Body of pancreas (tissue), 4 donors: ENCODE measurements around the gene AHCYL2. TPM values are rescaled to one million over a fixed set of nuclear protein-coding genes. Genes with fewer than 3 reads are reported as not detected.

Experiments
- ATAC-seq: fragments of 150-250 bp; one replicate; pipeline ENCODE4 v1.9.1; 2016
- DNase-seq, 4 donors: peaks; one replicate each; pipeline ENCODE4 v3.0.0-alpha.2; 2019
- H3K27ac ChIP-seq, 4 donors: fragments of 200-600 bp; sonication (generic); 1 replicate in 3 of 4; 2 replicates in 1 of 4; pipeline versions ENCODE4 v1.5.1 to v1.6.1; 2016 to 2019; ENCODE audit warnings: mild to moderate bottlenecking in 1 of 4, mixed read lengths in 1 of 4, moderate library complexity in 1 of 4
- H3K27me3 ChIP-seq, 2 donors: fragments of 200-600 bp; sonication (generic); one replicate each; pipeline ENCODE4 v1.6.0; 2016; ENCODE audit warnings: mild to moderate bottlenecking in 1 of 2
- H3K36me3 ChIP-seq, 2 donors: fragments of 200-600 bp; sonication (generic); replicated peaks in 1 of 2; 2 replicates each; pipeline ENCODE4 v1.5.1; 2016; ENCODE audit warnings: low read depth in 2 of 2; ENCODE audit not compliant: insufficient read depth in 1 of 2
- H3K4me1 ChIP-seq: fragments of 200-600 bp; sonication (generic); one replicate; pipeline ENCODE4 v1.6.0; 2016
- H3K4me3 ChIP-seq, 2 donors: fragments of 200-600 bp; sonication (generic); 1 replicate in 1 of 2; 2 replicates in 1 of 2; pipeline ENCODE4 v1.5.1; 2016 to 2019
- H3K9me3 ChIP-seq, 3 donors: fragments of 200-600 bp; sonication (generic); 1 replicate in 2 of 3; 2 replicates in 1 of 3; pipeline ENCODE4 v1.5.1; 2016
- CTCF ChIP-seq, 7 experiments: fragments of 450-650 bp in 4 of 7; fragments of 200-600 bp in 3 of 7; sonication (generic) in 3 of 7; IDR thresholded peaks; one replicate each; pipeline ENCODE4 v1.5.1; 2016 to 2019; ENCODE audit warnings: antibody characterized with exemption in 7 of 7
- POLR2A ChIP-seq, 3 donors: fragments of 450-650 bp; IDR thresholded peaks; one replicate each; pipeline ENCODE4 v1.6.1; 2016; ENCODE audit warnings: antibody characterized with exemption in 3 of 3, mild to moderate bottlenecking in 2 of 3
- WGBS, 2 donors: methylation state at CpG; one replicate each; pipeline ENCODE4 v1.1.5; 2017; 5-methylcytosine and 5-hydroxymethylcytosine counted together
- intact Hi-C: fragments of 100-400 bp; cut with DNase I; formaldehyde crosslinking; loops from one replicate; pipeline ENCODE4 v1.15.1; 2023
- total RNA-seq, 2 donors: library from RNA; depleted of rRNA; stranded (reverse); fragments of >200 nt; gene quantifications; one replicate each; pipeline ENCODE4 v1.1.0, GENCODE V29; 2016

AHCYL2 gene
- total RNA-seq, 2 donors from 2014 or later, result 9.3 to 51.4 TPM

- no peaks in the 10 kb centered on the region for H3K9me3 ChIP-seq
- ATAC-seq (no peak), DNase-seq (no peak)
- H3K27me3 ChIP-seq, result no peaks in the 10 kb centered on the region
- H3K27ac ChIP-seq, result peak overlapping the region in 2 of 4 donors; percentile 34 to 55
- WGBS, 2 donors, result 19 to 20% methylated on average over 9 to 14 of the region's 14 CpGs
- peaks cover 9% of the 10 kb centered on the region for H3K4me1 ChIP-seq
- intact Hi-C loops, result no loop called here
- no peaks in the 10 kb centered on the region for H3K36me3 ChIP-seq
- peak overlapping the region; percentile 65 to 86 for H3K4me3 ChIP-seq
- TF ChIP-seq POLR2A (IDR thresholded peaks at IDR 0.05) (no peak), CTCF (IDR thresholded peaks at IDR 0.05) (no peak)
These were observed 37.0 kb upstream of the AHCYL2 start for GRCh38 chr7:129187681-129188371.

- Histone ChIP-seq H3K4me3 (peak within 1 kb of the TSS; percentile 65 to 86), H3K36me3 (no peaks in the 10 kb centered on the region), H3K4me1 (peaks cover 9% of the 10 kb centered on the region), H3K27ac (peak within 1 kb of the TSS in 2 of 4 donors; percentile 34 to 55), H3K27me3 (no peaks in the 10 kb centered on the region), H3K9me3 (no peaks in the 10 kb centered on the region)
- 0 to 1% methylated on average over 3 to 48 of the region's 48 CpGs for WGBS, 2 donors
- intact Hi-C loops, result no loop called here
- peak; percentile 18 to 45 (median 36) for TF ChIP-seq POLR2A (IDR thresholded peaks at IDR 0.05)
- TF ChIP-seq CTCF (IDR thresholded peaks at IDR 0.05), result no peak
- peak; percentile 46 to 64 (median 57) for DNase-seq
- peak; percentile 83 for ATAC-seq
These were observed 36.4 kb upstream of the AHCYL2 start, which contains the start of gene SMO for GRCh38 chr7:129188372-129188891. Gene SMO, plus strand, starts transcription at chr7:129188633. Its CDS starts 519 bp downstream, at chr7:129189152.

- Histone ChIP-seq H3K4me3 (peak overlapping the region; percentile 65 to 86), H3K27ac (peak overlapping the region in 2 of 4 donors; percentile 34 to 55), H3K9me3 (no peaks in the 10 kb centered on the region), H3K4me1 (peaks cover 9% of the 10 kb centered on the region), H3K27me3 (no peaks in the 10 kb centered on the region), H3K36me3 (no peaks in the 10 kb centered on the region)
- intact Hi-C loops, result no loop called here
- ATAC-seq (peak; percentile 69), DNase-seq (peak; percentile 28 to 36 (median 32))
- WGBS, 2 donors, result 1 to 8% methylated on average over 12 to 79 of the region's 83 CpGs
- TF ChIP-seq POLR2A (IDR thresholded peaks at IDR 0.05) (no peak), CTCF (IDR thresholded peaks at IDR 0.05) (no peak)
These were observed 35.8 kb upstream of the AHCYL2 start for GRCh38 chr7:129188892-129189660.

GRCh38 chr7:129189661-129190310 lies 35.0 kb upstream of the AHCYL2 start:
- peak overlapping the region; percentile 65 to 86 for H3K4me3 ChIP-seq
- DNase-seq, result no peak
- 61 to 70% methylated on average over 13 of the region's 13 CpGs for WGBS, 2 donors
- no peak for ATAC-seq
- no peak overlapping the region for H3K27ac ChIP-seq
- H3K36me3 ChIP-seq, result no peaks in the 10 kb centered on the region
- H3K27me3 ChIP-seq, result no peaks in the 10 kb centered on the region
- peaks cover 9% of the 10 kb centered on the region for H3K4me1 ChIP-seq
- intact Hi-C loops, result no loop called here
- TF ChIP-seq POLR2A (IDR thresholded peaks at IDR 0.05), result no peak
- TF ChIP-seq CTCF (IDR thresholded peaks at IDR 0.05), result no peak
- H3K9me3 ChIP-seq, result no peaks in the 10 kb centered on the region
